ENCODE results near the gene GJC1.
"Not testable (repeated sequence)": the region's sequence is repeated elsewhere in the genome, so short reads cannot be mapped to it uniquely, and the experiment has no call there.

GJC1 gene

DNA sequence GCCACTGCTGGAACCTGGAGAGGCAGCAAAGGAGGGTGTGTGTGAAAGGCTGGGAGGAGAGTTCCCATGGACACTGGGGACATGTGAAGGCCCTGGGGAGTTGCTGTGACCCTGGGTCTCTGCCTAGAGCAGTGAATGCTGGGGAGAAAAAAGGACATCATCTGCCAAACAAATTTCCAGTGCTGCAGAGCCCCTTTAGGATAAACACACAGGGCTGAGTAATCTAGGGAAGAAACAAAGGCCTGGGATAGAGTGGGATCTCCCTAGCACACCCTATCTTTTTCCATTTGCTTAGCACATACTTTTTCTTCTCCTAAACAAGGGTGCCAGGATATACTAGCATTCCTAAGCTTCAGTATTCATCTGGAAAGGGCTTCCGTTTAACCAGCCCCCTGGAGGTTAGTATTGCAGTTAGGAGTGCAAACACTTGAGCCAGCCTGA, 14.3 kb upstream of the GJC1 start:
- DNase-seq (ENCODE audit: low spot score): no peak

DNA sequence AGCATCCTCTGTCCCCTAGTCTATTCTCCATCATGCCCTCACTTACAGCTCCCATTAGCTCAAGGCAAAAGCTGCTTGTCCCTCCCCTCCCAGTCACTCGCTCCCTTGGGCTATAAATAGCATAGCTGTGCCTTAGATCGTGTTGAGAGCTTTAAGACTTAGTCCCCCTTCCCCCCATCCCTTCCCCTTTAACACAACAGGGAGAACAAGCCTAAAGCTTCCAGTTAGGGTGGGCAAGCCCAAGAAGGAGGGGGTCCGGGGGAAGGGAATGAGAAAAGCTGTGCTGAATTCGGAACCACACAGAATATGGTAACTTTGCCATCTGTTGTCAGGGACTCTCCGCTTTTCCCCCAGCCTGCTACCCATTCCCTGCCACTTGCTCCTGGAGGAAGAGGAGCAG, 12.7 kb upstream of the GJC1 start:
- DNase-seq (ENCODE audit: low spot score): peak; percentile 24

DNA sequence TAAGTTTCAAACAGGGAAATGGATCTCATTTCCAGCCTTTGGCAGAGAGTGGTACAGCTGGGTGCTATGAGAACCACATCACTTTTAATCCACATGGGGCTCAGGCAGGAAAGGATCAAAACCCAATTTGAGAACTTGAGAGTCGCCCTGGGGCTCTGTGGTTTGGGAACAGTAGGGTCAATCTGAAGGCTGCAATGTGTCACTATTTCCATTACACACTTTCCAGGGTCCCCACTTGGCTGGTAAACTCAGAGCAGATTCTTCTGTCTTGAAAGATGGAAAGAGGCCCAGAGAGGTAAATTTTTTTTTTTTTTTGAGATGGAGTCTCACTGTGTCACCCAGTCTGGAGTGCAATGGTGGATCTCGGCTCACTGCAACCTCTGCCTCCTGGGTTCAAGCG, 10.8 kb upstream of the GJC1 start:
- DNase-seq (ENCODE audit: low spot score): peak; percentile 27

- DNase-seq (ENCODE audit: low spot score): no peak
These were observed 10.2 kb upstream of the GJC1 start for GRCh38 chr17:44840274-44840673.

GRCh38 chr17:44837196-44837595, 7.1 kb upstream of the GJC1 start:
- no peak for DNase-seq (ENCODE audit: low spot score)

GRCh38 chr17:44832805-44833204, 2.7 kb upstream of the GJC1 start:
- no peak for DNase-seq (ENCODE audit: low spot score)

GRCh38 chr17:44831371-44831770, 1.3 kb upstream of the GJC1 start:
- DNase-seq (ENCODE audit: low spot score): no peak

DNA sequence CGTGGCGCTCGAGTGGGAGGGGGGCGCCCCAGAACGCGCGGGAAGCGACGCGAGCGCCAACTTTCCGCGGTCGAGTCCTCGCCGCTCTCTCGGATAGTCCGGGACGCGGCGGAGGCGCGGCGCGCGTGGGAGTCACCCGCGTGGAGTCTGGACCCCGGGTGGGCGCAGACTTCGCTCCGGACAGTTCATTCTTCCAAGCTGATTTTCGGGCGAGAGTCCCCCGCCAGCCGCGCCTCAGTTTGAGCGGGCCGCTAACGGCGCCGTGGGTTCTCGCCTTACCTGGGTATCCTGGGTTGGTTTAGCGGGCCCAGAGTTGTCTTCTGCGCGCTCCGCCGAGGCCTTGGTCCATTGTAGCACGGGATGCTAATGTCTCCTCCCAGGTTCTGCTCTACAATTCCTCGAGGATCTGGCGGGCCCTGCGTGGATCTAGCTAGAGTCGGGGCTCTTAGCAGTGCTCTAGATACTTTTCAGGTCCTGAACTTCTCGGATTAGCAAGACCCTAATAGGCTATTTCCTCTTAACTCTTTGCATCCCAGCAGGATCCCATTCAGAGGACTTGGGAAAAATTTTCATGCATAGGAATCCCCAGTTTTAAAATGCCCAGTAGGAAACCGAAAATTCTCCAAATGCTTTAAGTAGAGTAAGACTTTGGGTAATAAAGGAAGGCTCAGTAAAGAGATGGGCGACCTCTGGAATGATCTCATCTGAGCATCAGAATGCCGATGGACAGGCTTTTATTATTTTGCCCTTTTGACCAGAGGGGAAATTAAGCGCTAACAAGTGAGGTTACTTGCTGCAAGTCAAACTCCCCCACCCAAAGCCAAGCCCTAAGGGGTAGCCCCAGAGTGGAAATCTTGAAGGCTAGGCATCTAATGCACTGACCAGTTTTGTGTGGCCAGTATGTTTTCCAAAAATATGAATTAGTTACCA, 537 bp upstream of the GJC1 start:
- DNase-seq (ENCODE audit: low spot score): no peak

- DNase-seq (ENCODE audit: low spot score): no peak
These were observed 1.1 kb downstream of the GJC1 start for GRCh38 chr17:44828919-44829522.

- DNase-seq (ENCODE audit: low spot score): no peak
These were observed 2.2 kb downstream of the GJC1 start for GRCh38 chr17:44827863-44828262.

GRCh38 chr17:44826123-44826790, 3.8 kb downstream of the GJC1 start:
- DNase-seq (ENCODE audit: low spot score): no peak

- DNase-seq (ENCODE audit: low spot score): not testable (repeated sequence)
These were observed 4.9 kb downstream of the GJC1 start for GRCh38 chr17:44825236-44825635.

- peak; percentile 70 for DNase-seq (ENCODE audit: low spot score)
These were observed 9.4 kb downstream of the GJC1 start for GRCh38 chr17:44820631-44821212.

- DNase-seq (ENCODE audit: low spot score): not testable (repeated sequence)
These were observed 11.6 kb downstream of the GJC1 start for GRCh38 chr17:44818508-44818907.

DNA sequence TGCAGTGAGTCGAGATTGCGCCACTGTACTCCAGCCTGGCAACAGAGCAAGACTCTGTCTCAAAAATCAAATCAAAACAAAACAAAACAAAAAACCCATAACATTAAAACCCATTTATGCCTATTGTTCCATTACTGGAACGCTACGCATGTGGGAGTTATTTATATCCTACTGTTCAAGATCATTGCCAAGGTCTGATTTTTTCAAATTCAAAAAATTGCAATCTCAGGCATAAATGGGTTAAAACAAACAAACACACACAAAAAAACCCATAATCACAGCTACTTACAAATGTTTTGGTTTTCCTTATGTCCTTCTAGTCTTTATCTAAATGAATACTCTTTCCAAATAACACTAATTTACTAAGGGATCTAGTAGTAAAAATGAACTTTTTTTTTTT, 17.8 kb downstream of the GJC1 start:
- DNase-seq (ENCODE audit: low spot score): no peak

DNA sequence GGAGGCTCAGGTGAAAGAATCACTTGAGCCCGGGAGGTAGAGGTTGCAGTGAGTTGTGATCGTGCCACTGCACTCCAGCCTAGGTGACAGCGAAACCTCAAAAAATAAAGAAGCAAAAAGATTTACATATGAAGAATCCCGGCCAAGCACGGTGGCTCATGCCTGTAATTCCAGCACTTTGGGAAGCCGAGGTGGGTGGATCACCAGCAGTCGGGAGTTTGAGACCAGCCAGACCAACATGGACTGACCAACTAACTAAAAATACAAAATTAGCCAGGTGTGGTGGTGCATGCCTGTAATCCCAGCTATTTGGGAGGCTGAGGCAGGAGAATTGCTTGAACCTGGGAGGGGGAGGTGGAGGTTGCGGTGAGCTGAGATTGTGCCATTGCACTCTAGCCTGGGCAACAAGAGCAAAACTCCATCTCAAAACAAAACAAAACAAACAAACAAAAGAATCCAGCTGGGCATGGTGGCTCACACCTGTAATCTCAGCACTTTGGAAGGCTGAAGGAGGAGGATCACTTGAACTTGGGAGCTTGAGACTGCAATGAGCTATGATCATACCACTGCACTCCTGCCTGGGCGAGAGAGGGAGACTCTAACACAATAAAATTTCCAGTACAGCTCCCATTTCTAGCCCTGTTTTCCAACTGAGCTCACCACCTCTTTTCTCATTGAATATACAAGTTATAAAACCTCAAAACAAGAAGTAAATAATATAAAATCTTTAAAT, 21.3 kb downstream of the GJC1 start:
- DNase-seq (ENCODE audit: low spot score): not testable (repeated sequence)

DNA sequence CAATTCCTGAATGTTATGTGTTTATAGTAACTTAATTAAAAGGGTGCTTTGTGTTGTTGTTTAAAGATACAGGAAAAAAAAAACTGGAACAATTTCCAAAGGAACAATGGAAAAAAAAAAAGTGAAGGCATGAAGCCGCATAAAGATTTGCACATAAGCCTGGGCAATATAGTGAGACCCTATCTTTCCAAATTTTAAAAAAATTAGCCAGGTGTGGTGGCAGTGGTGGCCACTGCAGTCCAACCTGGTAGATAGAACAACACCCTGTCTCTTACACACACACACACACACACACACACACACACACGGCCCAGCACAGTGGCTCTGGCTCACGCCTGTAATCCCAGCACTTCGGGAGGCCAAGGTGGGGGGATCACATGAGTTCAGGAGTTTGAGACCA, 21.9 kb downstream of the GJC1 start:
- DNase-seq (ENCODE audit: low spot score): no peak

GRCh38 chr17:44807817-44808155, 22.3 kb downstream of the GJC1 start:
- DNase-seq (ENCODE audit: low spot score): peak; percentile 92

DNA sequence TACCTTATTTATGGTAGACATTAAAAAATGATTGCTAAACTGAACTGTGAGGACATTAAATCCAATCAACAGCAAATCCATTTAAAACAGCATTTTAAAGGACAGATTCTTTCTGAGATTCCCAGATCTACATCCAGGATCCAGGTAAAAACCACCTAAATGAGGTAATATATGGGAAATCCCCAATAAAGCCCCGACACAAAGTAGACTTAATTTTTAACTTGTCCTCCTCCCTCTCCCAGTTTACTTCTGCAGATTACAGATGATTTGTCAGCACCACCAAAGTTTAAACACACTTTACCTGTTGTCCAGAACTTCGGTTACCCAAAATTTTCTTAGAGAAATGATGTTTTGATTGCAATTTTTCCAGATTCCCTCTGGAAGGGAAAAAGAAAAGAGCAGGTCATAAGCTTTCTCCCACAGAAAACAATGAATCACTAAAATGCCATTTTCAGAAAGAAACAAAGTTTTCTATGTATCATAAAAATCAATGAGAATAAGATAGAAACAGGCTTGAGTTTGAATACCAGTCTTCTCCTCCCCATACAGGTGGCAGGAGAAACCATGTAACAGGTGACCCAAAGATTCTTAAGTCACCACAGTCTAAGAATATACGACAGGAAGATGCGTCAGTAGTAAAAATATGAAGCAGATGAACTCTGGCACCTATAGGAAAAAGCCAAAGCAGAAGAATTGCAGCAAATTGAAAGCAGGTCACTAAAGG, 22.8 kb downstream of the GJC1 start:
- DNase-seq (ENCODE audit: low spot score): no peak

- DNase-seq (ENCODE audit: low spot score): peak; percentile 37
These were observed 25.6 kb downstream of the GJC1 start for GRCh38 chr17:44804302-44805089.

All from D341Med (cell line).